GM19467 (cell line): ENCODE measurements around the gene PGBD5.

Source experiments
- ATAC-seq: cut with Tn5 transposase; IDR thresholded peaks from one replicate; pipeline ENCODE4 v1.9.1; 2021; ENCODE audit warnings: mild to moderate bottlenecking, moderate library complexity; ENCODE audit not compliant: unreplicated experiment

Gene PGBD5

GRCh38 chr1:230351514-230351913 lies 74.6 kb downstream of the PGBD5 start:
- no peak for ATAC-seq

DNA sequence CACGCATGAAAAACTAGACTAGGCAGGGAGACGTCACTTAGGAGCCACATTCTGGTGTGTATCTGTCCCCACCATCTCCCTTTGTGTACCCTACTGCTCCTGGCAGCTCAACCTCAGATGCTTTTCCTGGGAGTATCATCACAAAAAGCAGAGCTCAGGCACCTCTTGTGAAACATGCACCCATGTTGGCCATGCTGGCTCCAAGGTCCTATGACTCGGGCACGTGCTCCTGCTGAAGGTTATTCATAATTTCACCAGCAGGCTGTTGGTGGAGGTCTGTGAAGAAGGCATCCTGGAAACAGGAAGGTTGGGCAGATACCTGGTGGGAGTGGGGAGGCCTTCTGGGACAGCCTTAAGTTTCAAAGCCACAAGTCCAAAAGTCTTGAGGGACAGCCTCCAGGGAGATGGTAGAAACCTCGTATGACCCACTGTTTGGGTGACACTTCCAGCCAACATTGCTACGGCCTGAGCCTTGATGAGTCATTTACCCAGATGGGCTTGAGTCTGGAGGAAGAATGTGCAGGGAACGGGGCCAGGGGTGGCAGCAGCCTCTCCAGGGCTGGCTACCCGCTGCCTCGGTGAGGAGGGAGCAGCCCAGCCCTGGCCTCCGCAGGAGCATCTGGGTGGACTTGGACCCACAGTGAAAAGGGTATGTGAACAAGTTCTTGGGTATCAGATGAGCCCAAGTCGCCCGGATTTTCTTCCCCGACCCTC lies 75.8 kb downstream of the PGBD5 start:
- ATAC-seq, result no peak

GRCh38 chr1:230349020-230349393 lies 77.1 kb downstream of the PGBD5 start:
- ATAC-seq, result no peak

- no peak for ATAC-seq
Measured at GRCh38 chr1:230348386-230349019, 77.6 kb downstream of the PGBD5 start.

GRCh38 chr1:230347896-230348295 lies 78.2 kb downstream of the PGBD5 start:
- ATAC-seq, result no peak

GRCh38 chr1:230345139-230345885 lies 80.8 kb downstream of the PGBD5 start:
- no peak for ATAC-seq

GRCh38 chr1:230342699-230343098 lies 83.4 kb downstream of the PGBD5 start:
- ATAC-seq, result no peak

DNA sequence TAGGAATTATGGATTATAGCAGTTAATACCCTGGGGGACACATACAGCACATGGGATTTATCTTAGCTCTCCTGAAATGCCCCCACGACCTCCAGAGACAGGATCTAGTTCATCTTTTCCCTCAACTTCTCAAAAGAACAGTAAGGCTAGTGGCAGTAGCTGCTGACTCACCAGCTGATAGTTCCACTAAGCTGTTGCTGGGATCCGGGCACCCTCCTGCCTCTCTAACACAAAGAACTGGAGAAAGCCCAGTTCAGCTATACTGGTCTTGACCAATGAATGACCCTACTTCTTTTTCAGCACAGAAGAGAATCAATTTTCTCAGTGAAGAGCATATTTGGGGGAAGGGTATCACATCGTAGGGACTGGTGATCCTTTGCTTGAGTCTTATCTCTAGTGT lies 84.1 kb downstream of the PGBD5 start:
- ATAC-seq, result no peak

- no peak for ATAC-seq
Measured at GRCh38 chr1:230341162-230341546, 85.0 kb downstream of the PGBD5 start.

DNA sequence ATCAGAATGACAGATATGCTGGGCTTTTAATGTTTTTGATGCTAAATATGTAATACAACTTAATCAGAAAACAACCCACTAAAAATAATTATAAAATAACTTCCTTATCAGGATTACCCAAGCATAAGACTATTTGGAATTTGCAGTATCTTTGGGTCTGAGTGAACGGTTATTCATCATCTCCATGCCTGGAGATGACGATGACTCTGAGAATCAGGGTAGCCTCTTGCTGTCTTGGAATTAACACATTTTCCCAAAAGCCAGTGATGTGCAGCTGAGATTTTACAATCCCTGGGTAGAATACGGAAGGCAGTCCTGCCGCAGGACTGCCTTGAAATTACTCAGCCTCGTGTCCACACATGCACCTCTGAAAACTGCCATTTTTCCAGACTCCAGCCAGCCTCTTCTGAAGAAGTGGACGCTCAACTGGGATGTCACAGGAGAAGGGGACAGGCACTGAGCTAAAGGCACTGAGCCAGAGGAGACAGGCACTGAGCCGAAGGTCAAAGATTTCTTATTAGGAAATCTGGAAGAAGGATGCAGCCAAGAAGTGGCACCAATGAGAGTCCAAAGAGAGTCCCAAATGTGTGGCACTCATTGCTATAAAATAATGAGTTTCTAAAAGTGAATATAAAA lies 85.5 kb downstream of the PGBD5 start:
- ATAC-seq, result no peak

- ATAC-seq, result no peak
Measured at GRCh38 chr1:230339033-230339432, 87.1 kb downstream of the PGBD5 start.

GRCh38 chr1:230337266-230337665 lies 88.9 kb downstream of the PGBD5 start:
- ATAC-seq, result no peak

DNA sequence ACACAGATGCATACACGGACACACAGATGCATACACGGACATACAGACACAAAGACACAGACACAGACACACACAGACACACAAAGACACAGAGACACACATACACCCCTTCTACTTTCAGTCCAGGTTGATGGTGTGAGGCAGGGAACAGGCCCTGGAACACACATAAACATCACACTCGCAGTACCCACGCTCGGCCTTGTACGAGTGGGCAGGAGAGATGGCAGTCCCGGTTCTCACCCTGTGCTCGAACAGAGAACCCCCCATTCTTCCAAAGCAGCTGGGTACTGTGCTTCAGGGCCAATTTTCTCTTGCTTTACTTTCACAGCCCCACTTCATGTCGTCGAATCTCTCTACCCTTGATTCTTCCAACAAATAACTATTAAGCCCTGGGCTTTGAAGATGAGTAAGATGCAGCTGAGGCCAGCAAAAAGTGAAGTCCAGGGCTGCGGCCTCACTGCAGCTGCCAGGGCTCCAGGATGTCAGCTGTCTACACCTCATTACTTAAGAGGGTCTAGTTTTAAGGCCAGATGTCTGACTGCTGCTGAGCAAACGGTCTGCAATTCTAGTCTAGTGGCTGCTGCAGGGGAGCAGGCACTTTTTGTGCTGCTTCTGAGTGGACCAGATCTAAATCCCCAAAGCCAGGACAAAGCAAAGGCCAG lies 90.1 kb downstream of the PGBD5 start:
- no peak for ATAC-seq

DNA sequence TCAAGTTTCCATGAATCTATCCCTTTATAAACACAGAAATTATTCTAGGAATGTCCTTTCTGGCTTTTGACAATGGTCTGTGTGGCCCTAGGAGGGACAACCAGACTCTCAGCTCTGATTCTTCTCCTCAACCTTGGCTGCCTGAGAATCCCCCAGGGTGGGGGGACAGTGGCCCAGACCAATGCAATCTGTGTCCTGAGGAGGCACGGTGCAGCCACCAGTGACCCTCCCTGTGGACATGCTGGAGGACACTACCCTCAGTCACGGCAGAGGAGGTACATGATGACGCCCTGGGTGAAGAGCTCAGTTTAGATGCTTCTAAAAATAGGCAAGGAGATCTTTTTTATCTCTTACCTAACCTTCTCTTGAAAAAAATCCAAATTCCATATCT lies 91.7 kb downstream of the PGBD5 start:
- ATAC-seq, result no peak

DNA sequence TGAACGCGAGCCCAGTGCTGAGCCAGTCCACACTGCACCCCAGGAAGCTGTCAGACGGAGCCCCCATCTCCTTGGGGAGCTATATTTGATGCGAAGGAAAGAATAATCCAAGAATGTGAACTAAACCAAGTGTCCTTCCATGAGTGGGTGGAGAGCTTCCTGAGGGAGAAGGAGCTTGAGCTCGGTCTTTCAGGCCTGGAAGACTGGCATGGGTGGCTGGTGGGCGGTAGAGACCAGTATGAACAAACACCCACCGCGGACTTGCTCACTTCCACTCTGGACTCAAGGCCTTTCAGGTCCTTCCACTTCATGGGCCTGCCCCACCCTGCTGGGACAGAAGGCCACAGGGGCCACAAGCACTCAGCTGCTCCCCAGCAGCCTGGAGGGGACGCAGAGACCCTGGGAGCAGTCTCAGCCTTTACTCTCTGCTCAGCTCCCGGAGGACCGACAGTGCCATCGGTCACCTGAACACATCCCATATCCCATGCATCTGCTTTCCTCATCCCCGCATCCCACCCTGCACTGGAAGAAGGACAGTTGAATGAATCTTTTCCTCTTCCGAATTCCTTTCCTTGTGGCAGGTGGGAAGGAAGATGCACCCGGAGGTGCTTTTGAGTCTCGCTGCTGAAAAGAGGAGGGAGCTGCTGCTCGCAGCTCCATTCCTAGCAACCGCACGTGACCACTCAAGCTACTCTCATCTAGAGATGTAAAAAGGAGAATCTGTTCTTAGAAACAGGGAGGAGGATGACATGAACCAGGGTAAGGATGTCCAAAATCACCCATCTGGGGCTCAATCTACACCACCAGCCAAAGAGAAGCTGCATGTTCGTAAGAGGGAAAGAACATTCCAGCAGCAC lies 92.3 kb downstream of the PGBD5 start:
- ATAC-seq, result no peak

GRCh38 chr1:230332575-230333066 lies 93.5 kb downstream of the PGBD5 start:
- ATAC-seq, result no peak

DNA sequence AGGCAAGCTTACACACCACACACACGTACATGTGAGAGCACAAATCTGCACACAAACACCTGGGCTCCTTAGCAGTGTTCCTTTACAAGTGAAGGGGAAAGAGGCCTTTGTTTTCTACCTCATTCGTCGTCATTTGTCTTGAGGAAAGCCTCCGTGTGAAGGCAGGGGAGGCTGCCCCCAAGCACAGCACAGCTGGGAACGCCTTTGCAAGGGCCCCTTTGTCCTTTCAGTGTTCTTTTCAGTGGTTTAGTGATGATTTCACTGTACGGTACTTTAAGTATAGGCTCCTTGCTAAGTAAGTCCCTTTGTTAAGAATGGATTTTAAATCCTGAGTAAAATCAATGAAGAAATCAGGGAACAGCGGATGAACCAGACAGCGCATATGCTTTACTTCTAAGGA lies 94.1 kb downstream of the PGBD5 start:
- ATAC-seq, result no peak

DNA sequence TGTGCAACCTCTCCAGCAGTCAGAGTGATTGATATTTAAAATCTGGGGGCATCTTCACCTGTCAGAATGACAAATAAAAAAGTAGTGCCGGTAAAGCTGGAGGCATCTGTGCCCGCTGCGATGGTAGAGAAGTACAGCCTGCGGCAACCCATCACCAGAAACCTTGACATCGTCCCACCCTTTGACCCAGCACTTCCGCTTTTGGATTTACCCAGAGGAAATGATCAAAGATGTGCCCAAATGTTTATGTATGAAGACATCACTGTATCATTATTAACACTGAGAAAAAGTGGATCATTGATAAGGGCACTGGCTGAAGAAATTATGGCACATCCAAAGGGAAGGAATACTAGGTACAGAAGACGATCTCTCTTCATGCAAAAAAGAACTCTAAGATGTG lies 96.0 kb downstream of the PGBD5 start:
- no peak for ATAC-seq

GRCh38 chr1:230328342-230329015 lies 97.7 kb downstream of the PGBD5 start:
- ATAC-seq, result no peak

- no peak for ATAC-seq
Measured at GRCh38 chr1:230327892-230328284, 98.2 kb downstream of the PGBD5 start.
